Liver (tissue), 9 donors: ENCODE data around the gene KRT25. TPM values are rescaled to one million over a fixed set of nuclear protein-coding genes. Genes with fewer than 3 reads are reported as not detected.

Experiments used
- DNase-seq: peaks from one replicate; pipeline ENCODE4 v3.0.0-alpha.2; 2017; ENCODE audit warnings: low spot score
- H3K27ac ChIP-seq, 2 donors: one replicate each; pipeline ENCODE4 v1.7.0; 2013; ENCODE audit warnings: inconsistent platforms in 2 of 2, low read length in 2 of 2, control low read depth in 1 of 2, low read depth in 1 of 2, mild to moderate bottlenecking in 1 of 2
- H3K27me3 ChIP-seq, 4 donors: one replicate each; pipeline versions ENCODE4 v1.6.1 to v1.7.0; 2013; ENCODE audit warnings: low read length in 3 of 4, inconsistent platforms in 1 of 4, mild to moderate bottlenecking in 1 of 4, moderate library complexity in 1 of 4; ENCODE audit not compliant: control insufficient read depth in 4 of 4, insufficient read depth in 4 of 4
- H3K36me3 ChIP-seq, 4 donors: one replicate each; pipeline versions ENCODE4 v1.6.1 to v1.7.0; 2013; ENCODE audit warnings: low read length in 3 of 4, mild to moderate bottlenecking in 3 of 4, low read depth in 1 of 4, moderate library complexity in 1 of 4; ENCODE audit not compliant: control insufficient read depth in 4 of 4, insufficient read depth in 3 of 4
- H3K4me1 ChIP-seq, 4 donors: one replicate each; pipeline versions ENCODE4 v1.6.1 to v1.7.0; 2013; ENCODE audit warnings: low read length in 3 of 4, mild to moderate bottlenecking in 3 of 4, moderate library complexity in 1 of 4; ENCODE audit not compliant: control insufficient read depth in 4 of 4, insufficient read depth in 4 of 4
- H3K4me3 ChIP-seq, 3 donors: one replicate each; pipeline versions ENCODE4 v1.6.1 to v1.7.0; 2013; ENCODE audit warnings: low read length in 3 of 3, control low read depth in 1 of 3, low read depth in 1 of 3, mild to moderate bottlenecking in 1 of 3
- H3K9ac ChIP-seq, 2 donors: one replicate each; pipeline ENCODE4 v1.7.0; 2013; ENCODE audit warnings: low read length in 2 of 2, mild to moderate bottlenecking in 2 of 2, moderate library complexity in 2 of 2, control low read depth in 1 of 2, low read depth in 1 of 2
- H3K9me3 ChIP-seq, 4 donors: one replicate each; pipeline versions ENCODE4 v1.6.1 to v1.7.0; 2013; ENCODE audit warnings: low read length in 3 of 4; ENCODE audit not compliant: control insufficient read depth in 4 of 4
- ATF3 ChIP-seq: IDR thresholded peaks from 2 replicates; pipeline ENCODE4 v1.6.1; 2016; ENCODE audit warnings: antibody characterized with exemption
- CTCF ChIP-seq: fragments of 150-350 bp; IDR thresholded peaks from 2 replicates; pipeline ENCODE4 v1.5.1; 2017; ENCODE audit warnings: improper control_type of control experiment, low read depth, low read length; ENCODE audit not compliant: missing input control
- EGR1 ChIP-seq, 2 donors: IDR thresholded peaks; 2 replicates each; pipeline ENCODE4 v1.6.1; 2016 to 2018; ENCODE audit warnings: antibody characterized with exemption in 2 of 2, low read depth in 2 of 2
- FOXA1 ChIP-seq: IDR thresholded peaks from 2 replicates; pipeline ENCODE4 v1.6.1; 2016; ENCODE audit warnings: antibody characterized with exemption
- FOXA2 ChIP-seq: IDR thresholded peaks from 2 replicates; pipeline ENCODE4 v1.6.1; 2016; ENCODE audit warnings: antibody characterized with exemption
- GABPA ChIP-seq, 2 donors: IDR thresholded peaks in 1 of 2; conservative IDR thresholded peaks in 1 of 2; 2 replicates each; pipeline ENCODE4 v1.6.1; 2016; ENCODE audit warnings: antibody characterized with exemption in 2 of 2, mild to moderate bottlenecking in 1 of 2, moderate library complexity in 1 of 2
- HNF4A ChIP-seq, 2 donors: conservative IDR thresholded peaks; 2 replicates each; pipeline ENCODE4 v1.6.1; 2016; ENCODE audit warnings: antibody characterized with exemption in 2 of 2, mild to moderate bottlenecking in 2 of 2
- HNF4G ChIP-seq: IDR thresholded peaks from 2 replicates; pipeline ENCODE4 v1.6.1; 2016; ENCODE audit warnings: antibody characterized with exemption
- JUND ChIP-seq, 2 donors: IDR thresholded peaks; 2 replicates each; pipeline ENCODE4 v1.6.1; 2016; ENCODE audit warnings: antibody characterized with exemption in 2 of 2
- NR2F2 ChIP-seq: IDR thresholded peaks from 2 replicates; pipeline ENCODE4 v1.6.1; 2016; ENCODE audit warnings: antibody characterized with exemption
- RAD21 ChIP-seq, 2 donors: IDR thresholded peaks; 2 replicates each; pipeline ENCODE4 v1.6.1; 2016; ENCODE audit warnings: antibody characterized with exemption in 2 of 2, mild to moderate bottlenecking in 2 of 2
- SP1 ChIP-seq: IDR thresholded peaks from 2 replicates; pipeline ENCODE4 v1.6.1; 2018; ENCODE audit warnings: antibody characterized with exemption, mild to moderate bottlenecking
- TAF1 ChIP-seq: conservative IDR thresholded peaks from 2 replicates; pipeline ENCODE4 v1.6.1; 2016; ENCODE audit warnings: antibody characterized with exemption, mild to moderate bottlenecking
- YY1 ChIP-seq: IDR thresholded peaks from 2 replicates; pipeline ENCODE4 v1.6.1; 2016; ENCODE audit warnings: antibody characterized with exemption, mild to moderate bottlenecking
- ZBTB33 ChIP-seq: IDR thresholded peaks from 2 replicates; pipeline ENCODE4 v1.6.1; 2016; ENCODE audit warnings: antibody characterized with exemption
- WGBS: extraction: QIAGEN DNeasy Blood & Tissue Kit; methylation state at CpG from one replicate; pipeline ENCODE4 v1.1.7; 2013; 5-methylcytosine and 5-hydroxymethylcytosine counted together
- polyA plus RNA-seq, 2 donors: library from polyadenylated mRNA; stranded (reverse) in 1 of 2; unstranded in 1 of 2; fragments of 200-250 nt in 1 of 2; fragments of >200 nt in 1 of 2; fragmentation: Nextera tagmentation in 1 of 2; extraction: Ambion mirVana in 1 of 2; gene quantifications; one replicate each; pipeline versions ENCODE4 v1.2.1 to v1.2.3, GENCODE V29; 2013 to 2015
- total RNA-seq, 2 donors: library from RNA; depleted of rRNA; stranded (reverse); fragments of >200 nt; gene quantifications; one replicate each; pipeline ENCODE4 v1.2.3, GENCODE V29; 2014
- TF ChIP-seq, protein P1 (sequence below): IDR thresholded peaks from 2 replicates; pipeline ENCODE4 v1.6.1; 2016; ENCODE audit warnings: antibody characterized with exemption, mild to moderate bottlenecking
- TF ChIP-seq, protein P2 (sequence below): IDR thresholded peaks from 2 replicates; pipeline ENCODE4 v1.6.1; 2016; ENCODE audit warnings: antibody characterized with exemption
- donor health status: healthy.
- donor health status: healthy.
- donor health status: healthy.
- donor health status: healthy.
- donor health status: healthy.

Gene KRT25
- total and polyA plus RNA-seq, 4 donors, result not detected

GRCh38 chr17:40778461-40778860 is 23.3 kb upstream of the KRT25 start:
- no peak for DNase-seq
- peaks cover 0 to 4% (median 2%) of the 10 kb centered on the region in 4 donors for H3K4me1 ChIP-seq
- TF ChIP-seq FOXA1 (no peak), ZBTB33 (no peak), RAD21 (IDR thresholded peaks at IDR 0.05) (no peak), EGR1 (IDR thresholded peaks at IDR 0.05; ENCODE audit: low read depth in 2 of 2) (no peak), ATF3 (no peak), NR2F2 (no peak), CTCF (no peak), JUND (IDR thresholded peaks at IDR 0.05) (no peak), SP1 (no peak)
- TF ChIP-seq, protein P1, sequence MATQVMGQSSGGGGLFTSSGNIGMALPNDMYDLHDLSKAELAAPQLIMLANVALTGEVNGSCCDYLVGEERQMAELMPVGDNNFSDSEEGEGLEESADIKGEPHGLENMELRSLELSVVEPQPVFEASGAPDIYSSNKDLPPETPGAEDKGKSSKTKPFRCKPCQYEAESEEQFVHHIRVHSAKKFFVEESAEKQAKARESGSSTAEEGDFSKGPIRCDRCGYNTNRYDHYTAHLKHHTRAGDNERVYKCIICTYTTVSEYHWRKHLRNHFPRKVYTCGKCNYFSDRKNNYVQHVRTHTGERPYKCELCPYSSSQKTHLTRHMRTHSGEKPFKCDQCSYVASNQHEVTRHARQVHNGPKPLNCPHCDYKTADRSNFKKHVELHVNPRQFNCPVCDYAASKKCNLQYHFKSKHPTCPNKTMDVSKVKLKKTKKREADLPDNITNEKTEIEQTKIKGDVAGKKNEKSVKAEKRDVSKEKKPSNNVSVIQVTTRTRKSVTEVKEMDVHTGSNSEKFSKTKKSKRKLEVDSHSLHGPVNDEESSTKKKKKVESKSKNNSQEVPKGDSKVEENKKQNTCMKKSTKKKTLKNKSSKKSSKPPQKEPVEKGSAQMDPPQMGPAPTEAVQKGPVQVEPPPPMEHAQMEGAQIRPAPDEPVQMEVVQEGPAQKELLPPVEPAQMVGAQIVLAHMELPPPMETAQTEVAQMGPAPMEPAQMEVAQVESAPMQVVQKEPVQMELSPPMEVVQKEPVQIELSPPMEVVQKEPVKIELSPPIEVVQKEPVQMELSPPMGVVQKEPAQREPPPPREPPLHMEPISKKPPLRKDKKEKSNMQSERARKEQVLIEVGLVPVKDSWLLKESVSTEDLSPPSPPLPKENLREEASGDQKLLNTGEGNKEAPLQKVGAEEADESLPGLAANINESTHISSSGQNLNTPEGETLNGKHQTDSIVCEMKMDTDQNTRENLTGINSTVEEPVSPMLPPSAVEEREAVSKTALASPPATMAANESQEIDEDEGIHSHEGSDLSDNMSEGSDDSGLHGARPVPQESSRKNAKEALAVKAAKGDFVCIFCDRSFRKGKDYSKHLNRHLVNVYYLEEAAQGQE, result no peak
- TF ChIP-seq, protein P2, sequence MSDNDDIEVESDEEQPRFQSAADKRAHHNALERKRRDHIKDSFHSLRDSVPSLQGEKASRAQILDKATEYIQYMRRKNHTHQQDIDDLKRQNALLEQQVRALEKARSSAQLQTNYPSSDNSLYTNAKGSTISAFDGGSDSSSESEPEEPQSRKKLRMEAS, result no peak
- H3K4me3 ChIP-seq, result no peak overlapping the region
- H3K9me3 ChIP-seq, result no peaks in the 10 kb centered on the region
- no peaks in the 10 kb centered on the region for H3K36me3 ChIP-seq
- H3K27ac ChIP-seq, result no peak overlapping the region
- H3K27me3 ChIP-seq, result peaks cover 0 to 16% (median 2%) of the 10 kb centered on the region in 4 donors
- WGBS, result 77% methylated on average over 5 of the region's 5 CpGs
- H3K9ac ChIP-seq, result no peak overlapping the region

GRCh38 chr17:40777971-40778370 is 22.8 kb upstream of the KRT25 start:
- H3K4me1 ChIP-seq, result peaks cover 0 to 4% (median 2%) of the 10 kb centered on the region in 4 donors
- peaks cover 0 to 17% (median 2%) of the 10 kb centered on the region in 4 donors for H3K27me3 ChIP-seq
- no peak overlapping the region for H3K9ac ChIP-seq
- no peaks in the 10 kb centered on the region for H3K36me3 ChIP-seq
- no peak for DNase-seq
- H3K4me3 ChIP-seq, result no peak overlapping the region
- no peak overlapping the region for H3K27ac ChIP-seq
- WGBS, result 87% methylated on average over 3 of the region's 3 CpGs
- H3K9me3 ChIP-seq, result no peaks in the 10 kb centered on the region
- TF ChIP-seq YY1, result no peak
- no peak for TF ChIP-seq TAF1
- TF ChIP-seq ATF3, result no peak
- no peak for TF ChIP-seq GABPA (IDR thresholded peaks at IDR 0.05 in 1 of 2, conservative IDR thresholded peaks at IDR 0.05 in 1 of 2)
- no peak for TF ChIP-seq FOXA2
- TF ChIP-seq HNF4A (conservative IDR thresholded peaks at IDR 0.05), result no peak
- no peak for TF ChIP-seq NR2F2
- no peak for TF ChIP-seq CTCF
- TF ChIP-seq, protein P2, result no peak
- TF ChIP-seq HNF4G, result no peak
- TF ChIP-seq ZBTB33, result no peak
